HG03575 (cell line): ENCODE results near the gene BRF1.
"Not testable (repeated sequence)": the region's sequence is repeated elsewhere in the genome, so short reads cannot be mapped to it uniquely, and the experiment has no call there.

Source experiments
- ATAC-seq: cut with Tn5 transposase; IDR thresholded peaks from one replicate; pipeline ENCODE4 v1.9.1; 2021; ENCODE audit not compliant: unreplicated experiment, insufficient number of reproducible peaks, low FRiP score; ENCODE audit errors: extremely low read depth

BRF1 gene

DNA sequence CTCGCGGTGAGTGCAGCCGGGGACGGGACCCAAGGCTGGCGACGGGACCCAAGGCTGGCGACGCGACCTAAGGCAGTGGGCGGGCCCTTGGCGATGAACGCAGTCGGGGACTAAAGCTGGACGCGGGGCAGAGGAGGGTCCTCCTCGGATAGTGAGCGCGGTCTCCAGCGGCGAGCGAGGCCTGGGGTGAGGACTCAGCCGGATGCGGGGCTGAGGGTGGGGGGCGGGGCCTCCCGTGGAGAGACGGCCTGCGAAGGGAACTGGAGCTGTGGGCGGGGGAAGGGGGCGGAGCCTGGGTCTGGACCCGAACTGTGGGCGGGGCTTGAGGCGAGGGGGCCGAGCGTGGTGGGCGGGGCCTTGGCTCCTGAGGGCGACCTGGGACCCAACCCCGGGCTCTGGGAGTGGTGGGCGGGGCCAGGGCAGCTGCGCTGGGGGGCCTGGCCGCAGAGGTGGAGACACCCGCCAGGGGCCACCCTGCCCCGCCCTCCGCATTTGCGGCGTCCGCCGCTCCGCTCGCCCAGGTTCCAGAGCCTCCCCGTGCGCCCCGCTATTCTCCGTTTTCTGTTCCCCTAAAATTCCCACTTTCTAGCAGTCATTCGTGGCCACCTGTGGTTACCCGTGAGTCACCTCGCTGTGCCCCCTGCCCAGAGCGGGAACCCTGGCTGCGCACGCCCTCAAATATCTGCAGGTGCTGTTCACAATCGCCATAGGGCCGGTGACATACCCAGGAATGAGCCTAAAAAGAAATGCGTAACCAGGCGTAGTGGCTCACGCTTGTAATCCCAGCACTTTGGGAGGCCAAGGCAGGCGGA, 508 bp upstream of the BRF1 start:
- no peak for ATAC-seq

DNA sequence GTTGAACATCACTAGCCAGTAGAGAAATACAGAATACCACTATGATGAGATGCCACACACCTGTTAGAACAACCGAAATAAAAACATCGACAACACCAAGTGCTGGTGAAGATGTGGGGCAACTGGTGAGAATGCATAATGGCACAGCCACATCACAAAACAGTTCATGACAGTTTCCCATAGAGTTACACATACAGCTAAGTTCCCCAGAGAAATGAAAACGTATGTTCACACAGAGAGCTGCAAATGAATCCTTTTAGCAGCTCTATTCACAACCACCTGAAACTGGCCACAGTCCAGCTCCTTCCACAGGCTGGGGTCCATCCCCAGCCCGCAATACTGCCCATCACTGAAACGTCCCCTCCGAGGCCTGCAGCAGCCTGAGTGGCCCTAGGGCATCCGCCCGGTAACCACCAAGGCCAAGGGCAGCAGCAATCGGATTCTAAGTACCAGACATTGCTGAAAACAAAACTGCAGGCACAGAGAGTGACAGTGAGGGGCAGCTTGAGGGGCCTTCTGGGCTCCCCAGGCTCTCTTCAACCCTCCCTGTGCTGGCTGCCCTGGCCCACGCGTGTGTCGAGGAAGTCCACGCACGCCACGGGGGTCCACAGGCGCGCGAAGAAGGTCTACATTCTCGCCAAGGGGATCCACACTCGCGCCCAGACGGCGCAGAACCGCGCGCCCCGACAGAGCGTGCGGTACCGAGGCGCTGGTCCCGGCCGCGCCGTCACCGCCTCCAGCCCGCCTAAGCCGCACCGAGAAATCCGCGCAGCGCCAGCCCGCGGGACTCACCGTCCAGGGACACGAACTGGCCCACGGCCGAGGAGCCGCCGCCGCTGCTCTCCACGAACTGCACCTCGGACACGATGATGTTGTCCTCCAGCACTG, 903 bp downstream of the BRF1 start:
- ATAC-seq, result no peak

DNA sequence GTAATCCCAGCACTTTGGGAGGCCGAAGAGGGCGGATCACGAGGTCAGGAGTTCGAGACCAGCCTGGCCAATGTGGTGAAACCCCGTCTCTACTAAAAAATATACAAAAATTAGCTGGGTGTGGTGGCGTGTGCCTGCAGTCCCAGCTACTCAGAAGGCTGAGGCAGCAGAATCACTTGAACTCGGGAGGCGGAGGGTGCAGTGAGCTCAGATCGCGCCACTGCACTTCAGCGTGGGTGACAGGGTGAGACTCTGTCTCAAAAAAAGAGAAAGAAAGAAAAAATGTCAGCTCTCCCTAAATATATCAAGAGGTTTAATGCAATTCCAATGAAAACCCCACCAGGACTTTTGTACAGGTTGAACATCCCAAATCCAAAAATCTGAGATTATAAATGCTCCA, 3.5 kb downstream of the BRF1 start:
- ATAC-seq, result not testable (repeated sequence)

DNA sequence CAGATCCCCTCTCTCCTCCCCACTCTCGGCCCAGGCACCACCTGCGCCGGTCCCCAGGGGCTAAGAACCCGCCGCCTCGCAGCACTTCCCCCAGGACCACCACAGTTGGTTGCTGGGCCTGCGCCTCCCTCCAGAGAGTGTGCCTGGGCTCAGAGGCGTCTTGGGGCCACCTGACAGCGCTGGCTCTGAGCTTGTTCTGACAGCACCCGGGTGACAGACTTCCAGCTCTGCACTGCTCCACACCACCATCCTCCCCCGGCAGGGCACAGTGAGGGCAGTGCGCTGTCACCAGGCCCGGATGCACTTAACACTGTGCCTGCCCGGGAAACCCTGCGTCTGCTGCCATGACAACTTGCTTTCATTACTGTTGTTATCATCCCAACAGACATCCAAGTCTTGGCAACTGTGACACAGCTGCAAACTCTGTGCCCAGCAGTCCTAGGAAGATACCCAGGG, 6.6 kb downstream of the BRF1 start:
- ATAC-seq, result no peak

DNA sequence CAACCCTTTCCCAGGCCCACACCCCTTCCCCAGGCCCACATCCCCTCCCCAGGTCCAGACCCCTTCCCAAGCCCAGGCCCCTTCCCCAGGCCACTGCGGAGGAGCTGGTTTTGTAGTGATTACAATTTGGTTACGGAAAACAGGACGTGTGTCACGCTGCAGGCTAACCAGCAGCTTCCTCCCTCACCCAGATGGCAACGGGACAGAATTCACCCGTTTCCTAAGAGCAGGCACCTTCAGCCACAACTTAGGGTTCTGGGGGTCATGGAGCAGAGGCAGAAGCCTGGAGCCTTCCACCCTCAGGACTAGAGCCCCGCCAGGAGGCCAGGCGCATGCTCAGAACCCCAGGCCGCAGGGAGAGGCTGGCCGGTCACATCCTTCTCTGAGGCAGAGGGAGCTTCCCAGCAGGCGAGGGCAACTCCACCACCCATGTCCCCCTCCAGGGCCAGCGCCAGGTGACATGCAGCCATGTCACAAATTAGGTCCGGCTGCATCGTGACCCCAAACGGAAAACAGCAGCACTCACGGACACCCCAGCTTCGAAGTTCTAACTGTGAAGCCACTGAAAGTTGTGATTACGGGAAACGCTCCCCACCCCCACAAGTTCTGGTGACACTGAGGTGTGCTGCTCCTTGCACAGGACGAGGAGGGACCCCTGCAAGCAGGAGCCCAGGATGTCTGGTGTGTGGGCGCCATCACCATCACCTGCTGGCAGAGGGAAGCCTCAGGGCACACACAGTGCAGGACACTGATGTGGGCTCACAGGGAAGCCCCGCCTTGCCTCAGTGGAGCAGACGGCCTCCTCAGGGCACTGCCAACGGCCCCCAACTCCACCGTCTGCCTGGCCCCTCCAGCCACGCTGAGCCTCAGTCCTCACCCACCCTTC, 7.7 kb downstream of the BRF1 start:
- ATAC-seq, result no peak

DNA sequence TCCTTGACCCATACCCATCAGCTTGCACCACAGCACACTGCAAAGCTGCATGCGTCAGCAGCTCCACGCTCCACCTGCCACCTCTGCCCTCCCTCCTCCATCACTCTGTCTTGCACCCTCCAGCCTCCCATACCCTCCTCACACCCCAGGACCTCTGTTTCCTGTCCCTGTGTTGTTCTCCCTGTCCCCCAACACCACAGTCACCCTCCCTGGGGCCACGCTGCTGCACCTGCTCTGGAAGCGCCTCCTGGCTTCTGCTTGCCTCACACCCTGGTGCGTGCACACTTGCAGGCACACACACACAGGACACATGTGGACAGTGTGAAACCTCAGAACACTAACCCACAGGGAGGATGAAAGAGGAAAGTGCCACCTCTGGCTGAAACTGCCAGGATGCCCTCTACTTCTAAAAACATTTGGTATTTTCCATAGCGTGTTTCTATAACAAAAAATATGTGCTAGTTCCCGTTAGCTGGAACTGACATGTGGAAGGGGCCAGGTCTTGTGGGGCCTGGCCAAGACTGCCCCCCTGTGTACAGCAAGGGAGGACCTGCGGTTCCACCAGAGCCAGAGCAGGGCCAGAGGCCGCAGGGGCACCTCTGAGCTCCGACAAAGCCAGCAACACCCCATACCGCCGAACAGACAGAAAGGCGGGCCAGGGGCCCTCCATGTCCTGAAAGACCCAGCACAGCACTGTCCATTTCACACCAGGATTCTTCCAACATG, 10.0 kb downstream of the BRF1 start:
- no peak for ATAC-seq

DNA sequence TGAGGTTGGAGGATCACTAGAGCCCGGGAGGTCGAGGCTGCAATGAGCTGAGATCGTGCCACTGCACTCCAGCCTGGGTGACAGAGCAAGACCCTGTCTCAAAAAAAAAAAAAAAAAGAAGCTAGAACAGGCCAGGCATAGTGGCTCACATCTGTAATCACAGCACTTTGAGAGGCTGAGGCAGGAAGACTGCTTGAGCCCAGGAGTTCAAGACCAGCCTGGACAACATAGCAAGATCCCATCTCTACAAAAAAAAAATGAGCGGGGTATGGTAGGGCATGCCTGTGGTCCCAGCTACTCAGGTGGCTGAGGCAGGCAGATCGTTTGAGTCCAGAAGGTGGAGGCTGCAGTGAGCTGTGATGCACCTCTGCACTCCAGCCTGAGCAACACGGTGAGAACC, 11.9 kb downstream of the BRF1 start:
- ATAC-seq, result not testable (repeated sequence)

DNA sequence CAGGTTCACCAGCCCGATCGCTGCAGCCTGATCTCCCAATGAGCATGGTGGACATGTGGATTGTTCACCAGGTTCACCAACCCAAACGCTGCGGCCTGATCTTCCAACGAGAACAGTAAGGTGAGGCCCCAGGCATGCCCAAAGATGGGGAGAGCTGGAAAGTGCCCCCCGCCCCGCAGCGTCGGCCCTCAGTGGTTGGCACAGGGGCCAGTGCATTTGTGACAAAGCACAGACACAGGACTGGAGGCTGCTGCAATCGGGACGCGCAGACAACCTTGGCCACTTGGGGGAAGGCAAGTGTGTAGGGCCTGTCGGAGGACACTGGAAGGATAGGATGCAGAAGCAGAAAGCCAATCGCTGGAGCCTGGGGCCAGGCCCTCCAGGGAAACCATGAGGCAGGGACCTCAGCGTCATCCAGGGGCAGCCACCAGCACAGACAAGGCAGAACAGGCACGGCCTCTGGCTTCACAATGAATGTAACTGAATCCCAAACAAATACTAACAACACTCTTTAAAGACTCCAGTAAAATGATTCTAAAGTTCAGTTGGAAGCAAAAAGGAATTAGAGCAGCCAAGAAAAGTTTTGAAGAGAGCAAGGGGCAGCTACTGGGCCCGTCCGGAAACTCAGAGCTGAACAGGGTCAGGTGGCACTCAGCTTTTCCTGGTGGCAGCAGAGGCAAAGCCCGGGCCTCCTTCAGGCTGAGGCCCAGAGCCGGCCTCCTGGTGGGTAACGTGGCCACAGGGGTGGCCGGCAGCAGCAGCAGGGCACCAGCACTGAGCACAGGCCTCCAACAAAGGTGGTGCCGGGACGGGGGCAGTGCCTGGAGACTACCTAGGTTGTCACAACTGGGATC, 13.3 kb downstream of the BRF1 start:
- ATAC-seq, result no peak

DNA sequence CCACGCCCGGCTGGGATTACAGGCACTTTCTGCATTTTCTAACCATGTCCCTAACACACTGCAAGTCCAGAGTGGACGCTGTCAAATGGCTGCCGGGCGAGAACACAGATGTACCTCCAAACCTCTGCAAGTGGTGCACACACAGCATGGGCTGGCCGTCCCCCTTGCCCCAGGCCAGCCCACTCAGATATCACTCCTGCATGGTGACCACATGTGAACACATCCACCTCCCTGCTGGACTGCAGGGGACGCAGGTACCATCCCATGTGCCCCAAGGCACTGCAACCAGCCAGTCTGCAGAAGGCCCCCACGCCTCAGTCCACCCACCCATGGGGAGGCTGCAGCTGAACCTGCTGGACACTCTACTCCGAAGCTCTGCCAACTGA, 14.0 kb downstream of the BRF1 start:
- ATAC-seq, result no peak

DNA sequence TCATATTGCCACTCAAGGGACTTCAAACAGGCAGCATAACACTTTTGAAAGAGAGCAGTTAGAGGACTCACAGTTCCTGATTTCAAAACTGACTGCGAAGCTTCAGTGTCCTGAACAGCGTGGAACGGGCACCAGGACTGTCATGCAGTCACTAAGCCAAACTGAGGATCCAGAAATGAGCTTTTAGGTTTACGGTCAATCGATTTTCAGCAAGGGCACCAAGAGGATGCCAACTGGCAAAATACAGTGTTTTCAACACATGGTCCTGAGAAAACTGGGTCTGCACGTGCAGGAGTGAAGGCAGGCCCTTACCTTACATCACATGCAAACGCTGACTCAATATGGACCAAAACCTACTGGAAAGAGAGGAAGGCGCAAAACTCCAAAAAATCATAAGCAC, 15.6 kb downstream of the BRF1 start:
- no peak for ATAC-seq

DNA sequence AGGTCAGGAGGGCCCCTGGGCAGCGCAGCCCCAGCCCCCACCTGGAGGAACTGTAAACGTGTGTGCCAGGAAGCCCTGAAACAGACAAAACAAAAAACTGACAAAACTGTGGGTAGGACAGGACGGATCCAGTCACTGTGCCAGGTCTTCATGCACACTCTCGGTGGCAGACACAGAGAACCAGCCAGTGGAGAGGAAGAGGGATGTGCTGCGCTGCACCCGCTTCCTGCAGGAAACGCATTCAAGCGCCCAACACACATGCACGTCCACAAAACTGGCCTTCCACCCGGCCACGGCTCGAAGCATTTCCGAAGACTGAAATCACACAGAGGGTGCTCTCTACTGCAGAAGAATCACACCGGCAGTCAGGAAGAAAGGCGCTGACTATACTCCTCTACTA, 16.9 kb downstream of the BRF1 start:
- no peak for ATAC-seq

DNA sequence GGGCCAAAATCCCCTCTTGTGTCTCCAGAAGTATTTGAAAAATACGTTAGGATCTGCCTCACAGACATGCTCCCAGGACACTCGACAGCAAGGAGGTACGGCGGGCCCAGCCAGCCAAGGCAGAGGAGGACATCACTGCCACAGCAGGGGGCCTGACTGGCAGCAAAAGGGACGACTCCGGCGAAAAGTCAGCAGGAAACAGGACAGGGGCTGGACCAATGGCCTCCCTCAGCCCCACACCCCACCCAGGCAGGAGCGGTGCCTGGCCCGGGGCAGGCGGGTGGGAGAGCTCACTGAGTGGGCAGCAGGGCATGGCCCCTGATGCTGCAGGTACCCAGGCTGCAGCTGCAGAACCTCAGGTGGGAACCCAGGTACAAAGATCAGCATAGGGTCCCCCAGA, 17.8 kb downstream of the BRF1 start:
- no peak for ATAC-seq

DNA sequence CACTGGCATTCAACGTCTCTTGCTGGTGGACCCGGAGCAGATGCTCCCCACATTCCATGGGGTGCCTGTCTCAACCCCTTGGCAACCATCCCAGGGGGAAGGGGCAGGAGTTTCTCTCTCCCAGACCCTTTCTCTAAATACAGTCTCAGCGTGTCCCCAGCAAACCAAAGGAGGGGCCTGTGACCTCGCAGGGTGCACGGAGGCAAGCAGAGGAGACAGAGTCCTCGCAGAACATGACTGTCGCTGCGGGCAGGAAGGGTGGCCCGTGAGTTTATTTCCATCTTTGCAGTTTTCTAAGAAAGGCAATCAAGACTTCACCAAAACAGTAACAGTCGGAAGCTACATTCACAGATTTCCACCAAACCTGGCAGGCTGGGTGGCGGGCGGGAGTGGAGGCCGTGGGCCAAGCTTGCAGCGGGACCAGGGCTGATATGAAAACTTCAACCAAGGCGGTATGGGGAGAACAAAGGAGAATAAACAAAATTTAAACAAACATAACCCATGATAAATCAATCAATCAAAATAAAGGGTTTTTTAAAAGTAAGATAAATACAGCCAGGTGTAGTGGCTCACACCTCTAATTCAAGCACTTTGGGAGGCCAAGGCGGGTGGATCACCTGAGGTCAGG, 18.6 kb downstream of the BRF1 start:
- no peak for ATAC-seq

DNA sequence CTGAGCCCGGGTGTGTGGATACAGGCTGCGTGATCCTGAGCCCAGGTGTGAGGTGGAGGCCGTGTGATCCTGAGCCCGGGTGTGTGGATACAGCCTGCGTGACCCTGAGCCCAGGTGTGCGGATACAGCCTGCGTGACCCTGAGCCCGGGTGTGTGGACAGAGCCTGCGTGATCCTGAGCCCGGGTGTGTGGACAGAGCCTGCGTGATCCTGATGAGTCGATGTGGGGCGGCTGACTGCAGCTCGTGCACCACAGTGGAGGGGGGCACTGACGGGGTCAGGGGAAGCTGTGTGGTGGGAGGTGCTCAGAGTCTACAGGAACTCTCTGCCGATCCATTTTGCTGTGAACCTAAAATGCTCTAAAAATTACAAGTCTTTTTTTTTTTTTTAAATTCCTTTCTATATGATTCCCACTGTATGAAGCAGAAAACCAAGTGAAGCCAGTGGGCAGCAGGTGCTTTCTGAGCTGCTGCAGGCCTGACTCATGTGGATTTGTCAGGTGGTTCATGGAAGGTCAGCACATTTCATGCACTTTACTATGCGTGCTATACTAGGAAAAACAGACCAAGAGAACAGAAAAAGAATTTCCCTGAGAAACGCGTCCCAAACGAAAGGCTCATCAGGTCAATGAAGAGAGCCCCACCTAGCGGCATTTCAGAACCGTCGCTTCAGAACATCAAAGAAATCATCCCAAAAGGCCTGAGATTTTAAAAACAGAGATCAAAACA, 19.3 kb downstream of the BRF1 start:
- ATAC-seq, result no peak

DNA sequence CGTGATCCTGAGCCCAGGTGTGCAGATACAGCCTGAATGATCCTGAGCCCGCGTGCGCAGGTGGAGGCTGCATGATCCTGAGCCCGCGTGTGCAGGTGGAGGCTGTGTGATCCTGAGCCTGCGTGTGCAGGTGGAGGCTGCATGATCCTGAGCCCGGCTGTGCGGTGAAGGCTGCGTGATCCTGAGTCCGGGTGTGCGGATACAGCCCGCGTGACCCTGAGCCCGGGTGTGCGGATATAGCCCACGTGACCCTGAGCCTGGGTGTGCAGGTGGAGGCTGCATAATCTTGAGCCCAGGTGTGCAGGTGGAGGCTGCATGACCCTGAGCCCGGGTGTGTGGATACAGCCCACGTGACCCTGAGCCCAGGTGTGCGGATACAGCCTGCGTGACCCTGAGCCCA, 20.3 kb downstream of the BRF1 start:
- no peak for ATAC-seq

DNA sequence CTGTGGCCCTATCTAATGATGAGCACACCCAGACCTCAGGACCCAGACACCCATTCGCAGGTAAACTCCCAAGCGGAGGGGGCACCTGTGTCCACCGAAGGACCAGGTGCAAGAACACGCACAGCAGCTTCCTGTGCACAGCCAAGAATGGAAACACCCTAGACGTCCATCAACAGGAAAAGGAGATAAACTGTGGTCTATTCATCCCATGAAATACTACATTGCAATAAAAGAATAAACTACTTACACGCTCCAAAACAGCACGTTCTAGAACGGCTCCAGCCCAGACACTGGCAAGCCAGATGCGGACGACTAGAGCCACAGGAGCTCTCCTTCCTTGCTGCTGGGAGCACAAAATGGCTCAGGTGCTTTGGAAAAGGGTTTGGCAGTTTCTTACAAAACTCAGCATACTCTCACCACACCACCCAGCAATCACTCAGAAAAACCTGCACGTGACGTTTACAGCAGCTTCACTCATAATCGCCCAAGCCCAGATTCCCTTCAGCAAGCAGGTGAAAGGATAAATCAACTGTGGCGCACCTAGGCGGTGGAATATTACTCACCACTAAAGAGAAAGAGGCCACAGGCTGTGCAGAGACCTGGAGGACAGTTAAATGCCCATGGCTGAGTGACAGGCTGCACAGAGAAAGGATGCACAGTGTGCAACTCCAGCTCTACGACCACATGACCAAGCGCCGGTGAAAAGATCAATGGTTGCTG, 21.0 kb downstream of the BRF1 start:
- no peak for ATAC-seq
